ENCODE results near the gene AFF2. TPM values are rescaled to one million over a fixed set of nuclear protein-coding genes. Genes with fewer than 3 reads are reported as not detected.

AFF2 gene
- total RNA-seq, 1 donor from 2014 or later: 13.4 TPM

DNA sequence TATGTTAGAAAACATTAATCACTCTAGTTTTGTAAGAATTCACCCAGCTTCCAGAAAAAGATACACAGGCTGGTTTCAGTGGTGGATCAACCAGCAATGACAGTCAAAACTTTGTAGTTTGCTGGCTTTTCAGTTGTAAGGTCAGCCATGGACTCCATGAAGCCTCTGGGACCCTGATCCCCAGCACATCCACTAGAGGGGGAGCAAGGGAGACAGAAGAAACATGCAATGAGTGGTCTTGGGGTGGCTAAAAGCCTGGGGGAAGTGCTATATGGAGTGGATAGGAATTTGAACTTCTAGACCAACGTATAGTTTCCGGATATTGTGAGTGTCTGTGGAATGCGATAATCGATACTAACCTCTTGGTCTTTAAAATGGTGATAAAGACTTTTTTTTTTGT is 72.7 kb downstream of the AFF2 start:
- TF ChIP-seq, protein P1, sequence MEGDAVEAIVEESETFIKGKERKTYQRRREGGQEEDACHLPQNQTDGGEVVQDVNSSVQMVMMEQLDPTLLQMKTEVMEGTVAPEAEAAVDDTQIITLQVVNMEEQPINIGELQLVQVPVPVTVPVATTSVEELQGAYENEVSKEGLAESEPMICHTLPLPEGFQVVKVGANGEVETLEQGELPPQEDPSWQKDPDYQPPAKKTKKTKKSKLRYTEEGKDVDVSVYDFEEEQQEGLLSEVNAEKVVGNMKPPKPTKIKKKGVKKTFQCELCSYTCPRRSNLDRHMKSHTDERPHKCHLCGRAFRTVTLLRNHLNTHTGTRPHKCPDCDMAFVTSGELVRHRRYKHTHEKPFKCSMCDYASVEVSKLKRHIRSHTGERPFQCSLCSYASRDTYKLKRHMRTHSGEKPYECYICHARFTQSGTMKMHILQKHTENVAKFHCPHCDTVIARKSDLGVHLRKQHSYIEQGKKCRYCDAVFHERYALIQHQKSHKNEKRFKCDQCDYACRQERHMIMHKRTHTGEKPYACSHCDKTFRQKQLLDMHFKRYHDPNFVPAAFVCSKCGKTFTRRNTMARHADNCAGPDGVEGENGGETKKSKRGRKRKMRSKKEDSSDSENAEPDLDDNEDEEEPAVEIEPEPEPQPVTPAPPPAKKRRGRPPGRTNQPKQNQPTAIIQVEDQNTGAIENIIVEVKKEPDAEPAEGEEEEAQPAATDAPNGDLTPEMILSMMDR (IDR thresholded peaks at IDR 0.05): no peak
- Histone ChIP-seq H3K4me3 (no peak overlapping the region), H3K4me1 (no peaks in the 10 kb centered on the region), H3K9me3 (no peaks in the 10 kb centered on the region), H3K27me3 (no peaks in the 10 kb centered on the region), H3K36me3 (no peaks in the 10 kb centered on the region), H3K27ac (no peak overlapping the region)
- intact Hi-C loops (cut with DNase I): no loop called here
- DNase-seq (no peak), ATAC-seq (no peak)

DNA sequence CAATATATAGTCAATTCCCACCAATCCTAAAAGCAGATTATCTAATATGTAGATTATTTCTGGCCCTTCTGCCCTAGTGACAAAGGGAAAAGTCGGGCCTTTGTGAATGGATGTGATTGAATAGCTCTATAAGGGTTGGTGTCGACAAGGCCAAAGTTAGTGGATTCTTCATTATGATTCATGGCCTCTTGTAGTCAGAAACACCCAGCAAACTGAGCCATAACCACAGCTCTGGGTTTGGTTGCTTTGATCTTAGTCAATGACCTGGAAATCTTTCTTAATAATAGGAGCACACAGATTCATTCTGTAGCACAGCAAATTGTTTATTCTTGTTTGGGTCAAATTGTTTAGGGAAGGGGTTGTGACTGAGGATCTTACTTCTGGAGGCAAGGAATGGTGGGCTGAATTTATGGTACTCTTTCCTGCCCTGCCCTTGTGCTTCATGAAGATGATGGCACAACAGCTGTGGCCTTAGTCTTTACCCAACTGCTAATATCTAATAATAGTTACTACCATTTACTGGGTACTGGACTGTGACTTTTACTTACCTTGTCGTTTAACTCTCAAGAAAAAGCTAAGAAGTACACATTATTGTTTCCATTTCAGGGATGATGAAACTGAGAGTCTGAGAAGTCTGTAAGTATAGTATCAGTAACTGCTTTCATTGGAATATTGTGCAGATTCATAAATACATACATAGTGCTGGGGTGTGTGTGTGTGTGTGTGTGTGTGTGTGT is 74.0 kb downstream of the AFF2 start:
- no peak overlapping the region for H3K27ac ChIP-seq
- no peaks in the 10 kb centered on the region for H3K4me1 ChIP-seq
- TF ChIP-seq, protein P1 (IDR thresholded peaks at IDR 0.05): no peak
- DNase-seq: no peak
- H3K4me3 ChIP-seq: no peak overlapping the region
- H3K36me3 ChIP-seq: no peaks in the 10 kb centered on the region
- no peak for ATAC-seq
- no peaks in the 10 kb centered on the region for H3K27me3 ChIP-seq
- intact Hi-C loops (cut with DNase I): no loop called here
- H3K9me3 ChIP-seq: no peaks in the 10 kb centered on the region

DNA sequence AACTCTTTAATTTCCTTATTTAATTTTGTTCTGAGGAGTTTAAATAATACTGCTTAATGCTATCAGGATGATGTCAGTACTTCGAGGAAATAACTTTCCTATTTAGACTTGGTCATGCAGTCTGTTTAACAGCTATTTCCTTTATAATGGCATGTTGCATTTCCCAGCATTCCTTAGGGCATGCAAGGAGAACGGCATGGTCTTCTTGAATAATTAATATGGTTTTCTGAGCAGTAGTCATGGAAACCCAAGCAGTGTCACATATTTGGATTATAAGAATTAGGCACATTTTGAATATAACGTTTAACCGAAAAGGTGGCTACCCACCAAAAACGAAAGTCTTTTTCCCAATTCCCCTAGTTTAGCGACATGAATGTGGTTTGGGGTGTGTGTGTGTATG is 76.0 kb downstream of the AFF2 start:
- TF ChIP-seq, protein P1 (IDR thresholded peaks at IDR 0.05): no peak
- no peaks in the 10 kb centered on the region for H3K27me3 ChIP-seq
- ATAC-seq: no peak
- DNase-seq: no peak
- H3K36me3 ChIP-seq: no peaks in the 10 kb centered on the region
- intact Hi-C loops (cut with DNase I): no loop called here
- H3K9me3 ChIP-seq: no peaks in the 10 kb centered on the region
- no peak overlapping the region for H3K4me3 ChIP-seq
- H3K4me1 ChIP-seq: no peaks in the 10 kb centered on the region
- H3K27ac ChIP-seq: no peak overlapping the region

DNA sequence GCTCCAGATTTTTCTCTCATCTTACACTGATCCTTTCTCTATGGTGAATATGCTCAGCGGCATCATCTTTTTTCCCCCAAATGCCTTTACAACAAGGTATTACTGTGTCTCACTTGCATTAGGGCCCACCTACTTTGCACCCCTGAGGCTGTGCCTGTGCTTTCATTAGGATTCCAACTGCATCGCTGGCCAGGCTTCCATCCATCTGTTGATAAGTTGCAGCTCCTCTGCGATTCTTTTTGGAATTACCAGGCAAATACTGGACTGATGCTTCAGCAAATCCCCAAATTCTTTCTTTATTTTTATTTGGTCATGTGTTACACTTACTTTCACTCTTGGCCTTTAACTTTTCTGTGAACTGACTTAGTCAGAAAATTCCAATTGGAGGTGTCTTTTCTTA is 77.3 kb downstream of the AFF2 start:
- Histone ChIP-seq H3K9me3 (no peaks in the 10 kb centered on the region), H3K27ac (no peak overlapping the region), H3K4me1 (no peaks in the 10 kb centered on the region), H3K4me3 (no peak overlapping the region), H3K27me3 (no peaks in the 10 kb centered on the region), H3K36me3 (no peaks in the 10 kb centered on the region)
- no peak for ATAC-seq
- DNase-seq: no peak
- intact Hi-C loops (cut with DNase I): no loop called here
- TF ChIP-seq, protein P1 (IDR thresholded peaks at IDR 0.05): no peak

DNA sequence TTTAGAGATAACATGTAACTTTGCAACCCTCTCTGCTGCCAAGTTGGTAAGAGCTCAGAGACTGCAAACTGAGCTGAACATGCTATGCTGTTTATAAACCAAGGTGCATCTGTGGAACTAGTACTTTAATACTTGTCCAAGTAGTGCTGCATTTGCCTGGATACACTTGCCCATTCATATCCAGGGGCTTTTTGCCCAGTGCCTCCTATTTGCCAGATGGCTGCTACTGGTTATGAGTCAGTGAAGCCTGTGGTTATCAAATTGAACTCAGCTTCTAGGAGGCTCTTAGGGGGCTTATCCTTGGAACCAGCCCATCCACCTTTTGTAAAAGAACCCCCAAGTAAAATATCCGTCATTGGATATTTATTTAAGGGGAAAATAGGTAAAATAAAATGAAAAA is 79.6 kb downstream of the AFF2 start:
- no peaks in the 10 kb centered on the region for H3K9me3 ChIP-seq
- no peak overlapping the region for H3K4me3 ChIP-seq
- H3K4me1 ChIP-seq: no peaks in the 10 kb centered on the region
- no peak overlapping the region for H3K27ac ChIP-seq
- ATAC-seq (no peak), DNase-seq (no peak)
- H3K36me3 ChIP-seq: no peaks in the 10 kb centered on the region
- H3K27me3 ChIP-seq: no peaks in the 10 kb centered on the region
- intact Hi-C loops (cut with DNase I): no loop called here
- TF ChIP-seq, protein P1 (IDR thresholded peaks at IDR 0.05): no peak

DNA sequence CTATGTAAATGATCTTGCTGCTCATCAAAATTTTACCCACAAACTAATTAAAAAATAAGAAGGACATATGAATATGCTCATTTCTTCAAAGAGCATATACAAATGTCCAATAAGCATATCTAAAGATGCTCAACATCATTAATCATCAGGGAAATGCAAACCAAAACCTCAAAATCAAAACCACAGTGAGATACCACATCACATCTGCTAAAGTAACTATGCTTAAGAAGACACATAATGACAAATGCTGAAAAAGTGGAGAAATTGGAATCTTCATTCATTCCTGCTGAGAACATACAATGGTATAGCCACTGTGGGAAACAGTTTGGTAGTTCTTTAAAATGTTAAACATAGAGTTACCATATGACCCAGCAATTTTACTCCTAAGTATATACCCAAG is 81.9 kb downstream of the AFF2 start:
- Histone ChIP-seq H3K36me3 (no peaks in the 10 kb centered on the region), H3K27ac (no peak overlapping the region), H3K9me3 (no peaks in the 10 kb centered on the region), H3K4me3 (no peak overlapping the region), H3K27me3 (no peaks in the 10 kb centered on the region), H3K4me1 (no peaks in the 10 kb centered on the region)
- intact Hi-C loops (cut with DNase I): no loop called here
- no peak for DNase-seq
- TF ChIP-seq, protein P1 (IDR thresholded peaks at IDR 0.05): no peak
- ATAC-seq: no peak

Data from upper lobe of right lung (tissue), 1 donor.